ENCODE data around the gene OASL.
A peak's percentile ranks its signal among the peaks of the same experiment; 100 is the strongest.

Gene OASL, protein sequence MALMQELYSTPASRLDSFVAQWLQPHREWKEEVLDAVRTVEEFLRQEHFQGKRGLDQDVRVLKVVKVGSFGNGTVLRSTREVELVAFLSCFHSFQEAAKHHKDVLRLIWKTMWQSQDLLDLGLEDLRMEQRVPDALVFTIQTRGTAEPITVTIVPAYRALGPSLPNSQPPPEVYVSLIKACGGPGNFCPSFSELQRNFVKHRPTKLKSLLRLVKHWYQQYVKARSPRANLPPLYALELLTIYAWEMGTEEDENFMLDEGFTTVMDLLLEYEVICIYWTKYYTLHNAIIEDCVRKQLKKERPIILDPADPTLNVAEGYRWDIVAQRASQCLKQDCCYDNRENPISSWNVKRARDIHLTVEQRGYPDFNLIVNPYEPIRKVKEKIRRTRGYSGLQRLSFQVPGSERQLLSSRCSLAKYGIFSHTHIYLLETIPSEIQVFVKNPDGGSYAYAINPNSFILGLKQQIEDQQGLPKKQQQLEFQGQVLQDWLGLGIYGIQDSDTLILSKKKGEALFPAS

DNA sequence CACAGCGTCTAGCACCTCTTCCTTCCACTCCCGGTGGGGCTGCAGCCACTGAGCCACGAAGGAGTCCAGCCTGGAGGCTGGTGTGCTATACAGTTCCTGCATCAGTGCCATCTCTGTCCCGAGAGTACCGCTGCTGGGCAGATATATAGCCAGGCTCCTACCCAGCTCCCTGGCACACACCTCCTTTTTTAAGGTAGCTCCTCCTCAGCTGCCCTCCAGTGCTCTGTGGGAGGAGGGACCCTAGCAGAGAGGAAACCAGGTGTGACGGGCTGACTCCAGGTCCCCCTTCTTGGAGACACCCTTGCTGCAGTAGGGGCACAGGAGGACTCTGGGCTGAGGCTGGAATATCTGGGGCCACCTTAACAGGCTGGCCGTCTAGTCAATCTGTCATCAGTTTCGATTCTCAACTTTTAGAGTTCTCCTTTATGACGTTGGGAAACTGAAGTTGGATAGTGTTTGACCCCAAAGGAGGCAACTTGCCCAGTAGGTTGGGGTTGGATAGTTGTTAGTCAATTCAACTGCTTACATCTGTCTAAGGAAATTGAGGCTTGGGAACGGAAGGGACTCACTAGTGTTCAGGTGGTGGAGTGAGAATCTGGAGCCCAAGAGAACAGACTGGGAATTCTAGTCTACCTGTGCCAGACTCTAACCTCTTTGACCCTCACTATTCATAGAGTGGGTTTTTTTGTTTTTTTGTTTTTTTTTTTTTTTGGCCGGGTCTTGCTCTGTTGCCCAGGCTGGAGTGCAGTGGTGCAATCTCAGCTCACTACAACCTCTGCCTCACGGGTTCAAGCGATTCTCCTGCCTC is at the start of gene OASL:
OASL (minus strand) TSS at position 386 of the 808 bp plus-strand sequence; CDS start at position 111, 275 bp downstream.
- H3K4me3 ChIP-seq (ENCODE audit: low read depth, low read length) = peak within 1 kb of the TSS; percentile 54
- peak; percentile 66 for DNase-seq (ENCODE audit: low read depth)
- no peak for TF ChIP-seq CTCF (IDR thresholded peaks at IDR 0.05; ENCODE audit: low read depth, low read length)
- TF ChIP-seq POLR2A (IDR thresholded peaks at IDR 0.05; ENCODE audit: extremely low read depth, insufficient read length) = no peak
- no peak for TF ChIP-seq MYC (IDR thresholded peaks at IDR 0.05; ENCODE audit: low read depth, low read length)
- TF ChIP-seq, protein P1, sequence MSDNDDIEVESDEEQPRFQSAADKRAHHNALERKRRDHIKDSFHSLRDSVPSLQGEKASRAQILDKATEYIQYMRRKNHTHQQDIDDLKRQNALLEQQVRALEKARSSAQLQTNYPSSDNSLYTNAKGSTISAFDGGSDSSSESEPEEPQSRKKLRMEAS (IDR thresholded peaks at IDR 0.05; ENCODE audit: low read depth, low read length) = no peak

GRCh38 chr12:121088195-121088585 is 49.1 kb upstream of the OASL start:
- DNase-seq (ENCODE audit: low read depth) = no peak
- TF ChIP-seq POLR2A (IDR thresholded peaks at IDR 0.05; ENCODE audit: extremely low read depth, insufficient read length) = no peak
- TF ChIP-seq CTCF (IDR thresholded peaks at IDR 0.05; ENCODE audit: low read depth, low read length) = no peak
- TF ChIP-seq, protein P1 (IDR thresholded peaks at IDR 0.05; ENCODE audit: low read depth, low read length) = no peak

DNA sequence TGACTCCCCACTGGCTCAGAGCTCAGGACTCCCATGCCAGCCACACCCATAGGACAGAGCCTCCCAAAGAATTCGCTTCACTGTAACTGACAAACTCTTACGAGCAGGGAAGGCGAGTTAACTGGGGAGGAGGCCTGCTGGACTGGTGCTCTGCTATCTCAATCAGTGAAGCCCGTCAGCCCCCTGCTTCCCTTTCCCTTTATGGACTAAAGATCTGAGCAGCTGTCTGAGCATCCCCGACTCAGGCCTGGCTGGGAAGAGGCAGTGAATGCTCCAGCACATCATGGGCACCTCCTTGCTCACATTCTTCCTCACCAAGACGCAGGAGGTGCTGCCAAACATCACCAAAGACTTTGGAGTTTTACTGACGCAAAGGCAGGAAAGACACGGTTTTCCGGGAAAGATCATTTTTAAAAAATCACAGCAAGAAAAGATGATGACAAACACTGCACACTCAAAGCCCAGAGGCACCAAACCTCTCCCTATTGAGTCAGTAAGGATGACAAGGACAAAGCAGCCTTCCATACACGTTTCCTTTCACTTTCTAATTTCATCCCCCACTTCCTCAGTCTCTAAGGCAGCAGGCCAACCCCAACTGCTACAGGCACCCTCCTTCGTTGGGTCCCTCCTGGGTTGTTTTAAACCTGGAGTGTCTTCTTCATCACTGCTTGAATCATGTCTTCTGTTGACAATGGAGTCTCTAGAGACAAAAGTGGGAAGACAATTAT is 48.6 kb upstream of the OASL start:
- H3K4me3 ChIP-seq (ENCODE audit: low read depth, low read length) = no peak overlapping the region
- TF ChIP-seq MYC (IDR thresholded peaks at IDR 0.05; ENCODE audit: low read depth, low read length) = no peak
- TF ChIP-seq CTCF (IDR thresholded peaks at IDR 0.05; ENCODE audit: low read depth, low read length) = no peak
- DNase-seq (ENCODE audit: low read depth) = no peak

More at GRCh38 chr12:121088195-121088585, 49.1 kb upstream of the OASL start:
- H3K4me3 ChIP-seq (ENCODE audit: low read depth, low read length) = no peak overlapping the region

- no peak overlapping the region for H3K4me3 ChIP-seq (ENCODE audit: low read depth, low read length)
- TF ChIP-seq, protein P1 (IDR thresholded peaks at IDR 0.05; ENCODE audit: low read depth, low read length) = no peak
- TF ChIP-seq POLR2A (IDR thresholded peaks at IDR 0.05; ENCODE audit: extremely low read depth, insufficient read length) (no peak), CTCF (IDR thresholded peaks at IDR 0.05; ENCODE audit: low read depth, low read length) (no peak), MYC (IDR thresholded peaks at IDR 0.05; ENCODE audit: low read depth, low read length) (no peak)
- DNase-seq (ENCODE audit: low read depth) = no peak
These were observed 47.8 kb upstream of the OASL start for GRCh38 chr12:121086781-121087295.

GRCh38 chr12:121085506-121086353 is 46.7 kb upstream of the OASL start:
- H3K4me3 ChIP-seq (ENCODE audit: low read depth, low read length) = no peak overlapping the region
- TF ChIP-seq, protein P1 (IDR thresholded peaks at IDR 0.05; ENCODE audit: low read depth, low read length) = no peak
- TF ChIP-seq MYC (IDR thresholded peaks at IDR 0.05; ENCODE audit: low read depth, low read length) (no peak), POLR2A (IDR thresholded peaks at IDR 0.05; ENCODE audit: extremely low read depth, insufficient read length) (no peak), CTCF (IDR thresholded peaks at IDR 0.05; ENCODE audit: low read depth, low read length) (no peak)
- no peak for DNase-seq (ENCODE audit: low read depth)
